ENCODE measurements around the gene SNTG2.

SNTG2 gene

GRCh38 chr2:1295740-1296139 lies 345.1 kb downstream of the SNTG2 start:
- in situ Hi-C loops (cut with HindIII; ENCODE audit: low sequenced_read_pairs) = no loop called here
- no peak overlapping the region for H3K4me3 ChIP-seq (ENCODE audit: low read depth, low read length)
- no peak for TF ChIP-seq CTCF (IDR thresholded peaks at IDR 0.05; ENCODE audit: low read depth, low read length, missing control alignments)
- no peak for DNase-seq (ENCODE audit: low read depth)

- no peak for DNase-seq (ENCODE audit: low read depth)
- H3K4me3 ChIP-seq (ENCODE audit: low read depth, low read length) = no peak overlapping the region
- no peak for TF ChIP-seq CTCF (IDR thresholded peaks at IDR 0.05; ENCODE audit: low read depth, low read length, missing control alignments)
- in situ Hi-C loops (cut with HindIII; ENCODE audit: low sequenced_read_pairs) = no loop called here
Measured at GRCh38 chr2:1297372-1298159, 346.9 kb downstream of the SNTG2 start.

GRCh38 chr2:1299043-1299442 lies 348.4 kb downstream of the SNTG2 start:
- in situ Hi-C loops (cut with HindIII; ENCODE audit: low sequenced_read_pairs) = no loop called here
- H3K4me3 ChIP-seq (ENCODE audit: low read depth, low read length) = no peak overlapping the region
- TF ChIP-seq CTCF (IDR thresholded peaks at IDR 0.05; ENCODE audit: low read depth, low read length, missing control alignments) = no peak
- DNase-seq (ENCODE audit: low read depth) = no peak

- no peak overlapping the region for H3K4me3 ChIP-seq (ENCODE audit: low read depth, low read length)
- in situ Hi-C loops (cut with HindIII; ENCODE audit: low sequenced_read_pairs) = no loop called here
- no peak for DNase-seq (ENCODE audit: low read depth)
- TF ChIP-seq CTCF (IDR thresholded peaks at IDR 0.05; ENCODE audit: low read depth, low read length, missing control alignments) = no peak
Measured at GRCh38 chr2:1300284-1300683, 349.6 kb downstream of the SNTG2 start.

GRCh38 chr2:1301056-1301455 lies 350.4 kb downstream of the SNTG2 start:
- no peak for DNase-seq (ENCODE audit: low read depth)
- H3K4me3 ChIP-seq (ENCODE audit: low read depth, low read length) = no peak overlapping the region
- TF ChIP-seq CTCF (IDR thresholded peaks at IDR 0.05; ENCODE audit: low read depth, low read length, missing control alignments) = no peak
- in situ Hi-C loops (cut with HindIII; ENCODE audit: low sequenced_read_pairs) = no loop called here

- H3K4me3 ChIP-seq (ENCODE audit: low read depth, low read length) = no peak overlapping the region
- no peak for TF ChIP-seq CTCF (IDR thresholded peaks at IDR 0.05; ENCODE audit: low read depth, low read length, missing control alignments)
- DNase-seq (ENCODE audit: low read depth) = no peak
- in situ Hi-C loops (cut with HindIII; ENCODE audit: low sequenced_read_pairs) = no loop called here
Measured at GRCh38 chr2:1305342-1306013, 354.8 kb downstream of the SNTG2 start.

All from astrocyte of the cerebellum (primary cell).